ENCODE results near the gene LMAN1L.

LMAN1L gene

GRCh38 chr15:74812533-74812932, at the start of gene LMAN1L:
TSS of gene LMAN1L (plus strand) at chr15:74812835. CDS start at chr15:74812855, 20 bp downstream.
- Histone ChIP-seq H3K27me3 (ENCODE audit: control insufficient read depth, insufficient read depth, low read length) (no peaks in the 10 kb centered on the region), H3K36me3 (ENCODE audit: control insufficient read depth, low read depth, low read length) (no peaks in the 10 kb centered on the region), H3K4me1 (ENCODE audit: control insufficient read depth, low read depth, low read length) (no peaks in the 10 kb centered on the region), H3K4me3 (ENCODE audit: low read length) (no peak within 1 kb of the TSS), H3K9me3 (ENCODE audit: control insufficient read depth, low read depth, low read length) (no peaks in the 10 kb centered on the region), H3K9ac (ENCODE audit: low read length) (no peak within 1 kb of the TSS), H3K27ac (ENCODE audit: low read length) (no peak within 1 kb of the TSS)

- Histone ChIP-seq H3K27ac (ENCODE audit: low read length) (no peak overlapping the region), H3K9me3 (ENCODE audit: control insufficient read depth, low read depth, low read length) (no peaks in the 10 kb centered on the region), H3K27me3 (ENCODE audit: control insufficient read depth, insufficient read depth, low read length) (no peaks in the 10 kb centered on the region), H3K36me3 (ENCODE audit: control insufficient read depth, low read depth, low read length) (no peaks in the 10 kb centered on the region), H3K4me3 (ENCODE audit: low read length) (no peak overlapping the region), H3K4me1 (ENCODE audit: control insufficient read depth, low read depth, low read length) (no peaks in the 10 kb centered on the region), H3K9ac (ENCODE audit: low read length) (no peak overlapping the region)
These were observed 49.2 kb upstream of the LMAN1L start for GRCh38 chr15:74763416-74763815.

GRCh38 chr15:74767167-74768098, 45.2 kb upstream of the LMAN1L start:
- Histone ChIP-seq H3K27ac (ENCODE audit: low read length) (no peak overlapping the region), H3K36me3 (ENCODE audit: control insufficient read depth, low read depth, low read length) (no peaks in the 10 kb centered on the region), H3K4me1 (ENCODE audit: control insufficient read depth, low read depth, low read length) (no peaks in the 10 kb centered on the region), H3K4me3 (ENCODE audit: low read length) (no peak overlapping the region), H3K9ac (ENCODE audit: low read length) (no peak overlapping the region), H3K9me3 (ENCODE audit: control insufficient read depth, low read depth, low read length) (no peaks in the 10 kb centered on the region), H3K27me3 (ENCODE audit: control insufficient read depth, insufficient read depth, low read length) (no peaks in the 10 kb centered on the region)

GRCh38 chr15:74768099-74768770, 44.4 kb upstream of the LMAN1L start:
- Histone ChIP-seq H3K27ac (ENCODE audit: low read length) (no peak overlapping the region), H3K9me3 (ENCODE audit: control insufficient read depth, low read depth, low read length) (no peaks in the 10 kb centered on the region), H3K9ac (ENCODE audit: low read length) (no peak overlapping the region), H3K4me1 (ENCODE audit: control insufficient read depth, low read depth, low read length) (no peaks in the 10 kb centered on the region), H3K27me3 (ENCODE audit: control insufficient read depth, insufficient read depth, low read length) (no peaks in the 10 kb centered on the region), H3K4me3 (ENCODE audit: low read length) (no peak overlapping the region), H3K36me3 (ENCODE audit: control insufficient read depth, low read depth, low read length) (no peaks in the 10 kb centered on the region)

GRCh38 chr15:74768771-74769342, 43.8 kb upstream of the LMAN1L start:
- Histone ChIP-seq H3K27me3 (ENCODE audit: control insufficient read depth, insufficient read depth, low read length) (no peaks in the 10 kb centered on the region), H3K4me1 (ENCODE audit: control insufficient read depth, low read depth, low read length) (peaks cover 5% of the 10 kb centered on the region), H3K36me3 (ENCODE audit: control insufficient read depth, low read depth, low read length) (no peaks in the 10 kb centered on the region), H3K27ac (ENCODE audit: low read length) (no peak overlapping the region), H3K4me3 (ENCODE audit: low read length) (no peak overlapping the region), H3K9me3 (ENCODE audit: control insufficient read depth, low read depth, low read length) (no peaks in the 10 kb centered on the region), H3K9ac (ENCODE audit: low read length) (no peak overlapping the region)

- H3K9me3 ChIP-seq (ENCODE audit: control insufficient read depth, low read depth, low read length) = no peaks in the 10 kb centered on the region
- no peak overlapping the region for H3K9ac ChIP-seq (ENCODE audit: low read length)
- no peak overlapping the region for H3K4me3 ChIP-seq (ENCODE audit: low read length)
- H3K27ac ChIP-seq (ENCODE audit: low read length) = no peak overlapping the region
- H3K36me3 ChIP-seq (ENCODE audit: control insufficient read depth, low read depth, low read length) = no peaks in the 10 kb centered on the region
- no peaks in the 10 kb centered on the region for H3K27me3 ChIP-seq (ENCODE audit: control insufficient read depth, insufficient read depth, low read length)
- H3K4me1 ChIP-seq (ENCODE audit: control insufficient read depth, low read depth, low read length) = peaks cover 5% of the 10 kb centered on the region
These were observed 43.1 kb upstream of the LMAN1L start for GRCh38 chr15:74769463-74770025.

- H3K27ac ChIP-seq (ENCODE audit: low read length) = no peak overlapping the region
- no peak overlapping the region for H3K9ac ChIP-seq (ENCODE audit: low read length)
- peaks cover 5% of the 10 kb centered on the region for H3K4me1 ChIP-seq (ENCODE audit: control insufficient read depth, low read depth, low read length)
These were observed 42.3 kb upstream of the LMAN1L start for GRCh38 chr15:74770211-74770903.

GRCh38 chr15:74773329-74773728, 39.3 kb upstream of the LMAN1L start:
- Histone ChIP-seq H3K4me3 (ENCODE audit: low read length) (no peak overlapping the region), H3K9me3 (ENCODE audit: control insufficient read depth, low read depth, low read length) (no peaks in the 10 kb centered on the region), H3K4me1 (ENCODE audit: control insufficient read depth, low read depth, low read length) (peaks cover 9% of the 10 kb centered on the region), H3K9ac (ENCODE audit: low read length) (no peak overlapping the region), H3K27me3 (ENCODE audit: control insufficient read depth, insufficient read depth, low read length) (no peaks in the 10 kb centered on the region), H3K27ac (ENCODE audit: low read length) (no peak overlapping the region), H3K36me3 (ENCODE audit: control insufficient read depth, low read depth, low read length) (no peaks in the 10 kb centered on the region)

More at GRCh38 chr15:74770211-74770903, 42.3 kb upstream of the LMAN1L start:
- no peaks in the 10 kb centered on the region for H3K36me3 ChIP-seq (ENCODE audit: control insufficient read depth, low read depth, low read length)
- no peaks in the 10 kb centered on the region for H3K9me3 ChIP-seq (ENCODE audit: control insufficient read depth, low read depth, low read length)
- no peaks in the 10 kb centered on the region for H3K27me3 ChIP-seq (ENCODE audit: control insufficient read depth, insufficient read depth, low read length)
- H3K4me3 ChIP-seq (ENCODE audit: low read length) = no peak overlapping the region

GRCh38 chr15:74773731-74774252, 38.8 kb upstream of the LMAN1L start:
- Histone ChIP-seq H3K4me3 (ENCODE audit: low read length) (no peak overlapping the region), H3K4me1 (ENCODE audit: control insufficient read depth, low read depth, low read length) (peaks cover 9% of the 10 kb centered on the region), H3K27me3 (ENCODE audit: control insufficient read depth, insufficient read depth, low read length) (no peaks in the 10 kb centered on the region), H3K36me3 (ENCODE audit: control insufficient read depth, low read depth, low read length) (no peaks in the 10 kb centered on the region), H3K9ac (ENCODE audit: low read length) (no peak overlapping the region), H3K9me3 (ENCODE audit: control insufficient read depth, low read depth, low read length) (no peaks in the 10 kb centered on the region), H3K27ac (ENCODE audit: low read length) (no peak overlapping the region)

- Histone ChIP-seq H3K27ac (ENCODE audit: low read length) (no peak overlapping the region), H3K9ac (ENCODE audit: low read length) (no peak overlapping the region), H3K4me1 (ENCODE audit: control insufficient read depth, low read depth, low read length) (peaks cover 9% of the 10 kb centered on the region), H3K27me3 (ENCODE audit: control insufficient read depth, insufficient read depth, low read length) (peaks cover 4% of the 10 kb centered on the region), H3K9me3 (ENCODE audit: control insufficient read depth, low read depth, low read length) (no peaks in the 10 kb centered on the region), H3K4me3 (ENCODE audit: low read length) (no peak overlapping the region), H3K36me3 (ENCODE audit: control insufficient read depth, low read depth, low read length) (no peaks in the 10 kb centered on the region)
These were observed 37.5 kb upstream of the LMAN1L start for GRCh38 chr15:74775132-74775562.

GRCh38 chr15:74775894-74776293, 36.7 kb upstream of the LMAN1L start:
- H3K4me3 ChIP-seq (ENCODE audit: low read length) = no peak overlapping the region
- H3K27me3 ChIP-seq (ENCODE audit: control insufficient read depth, insufficient read depth, low read length) = peaks cover 11% of the 10 kb centered on the region
- H3K9ac ChIP-seq (ENCODE audit: low read length) = no peak overlapping the region
- no peaks in the 10 kb centered on the region for H3K36me3 ChIP-seq (ENCODE audit: control insufficient read depth, low read depth, low read length)
- H3K4me1 ChIP-seq (ENCODE audit: control insufficient read depth, low read depth, low read length) = peaks cover 9% of the 10 kb centered on the region
- no peaks in the 10 kb centered on the region for H3K9me3 ChIP-seq (ENCODE audit: control insufficient read depth, low read depth, low read length)
- no peak overlapping the region for H3K27ac ChIP-seq (ENCODE audit: low read length)
